ENCODE measurements around the gene THAP8. TPM values are rescaled to one million over a fixed set of nuclear protein-coding genes. Genes with fewer than 3 reads are reported as not detected.
"Not testable (repeated sequence)": the region's sequence is repeated elsewhere in the genome, so short reads cannot be mapped to it uniquely, and the experiment has no call there.

THAP8 gene
- total and polyA plus RNA-seq, 4 donors: 1.8 to 4.1 (median 3.3) TPM

GRCh38 chr19:36079389-36079945 lies 25.4 kb upstream of the THAP8 start:
- DNase-seq: no peak
- H3K36me3 ChIP-seq (ENCODE audit: control insufficient read depth in 1 of 2, insufficient read depth in 2 of 2, low read length in 1 of 2): no peaks in the 10 kb centered on the region
- no peak for ATAC-seq (ENCODE audit: low FRiP score)
- H3K9me3 ChIP-seq (ENCODE audit: control insufficient read depth, low read length): no peaks in the 10 kb centered on the region
- no peaks in the 10 kb centered on the region for H3K4me1 ChIP-seq (ENCODE audit: control insufficient read depth in 1 of 2, insufficient read depth in 2 of 2, low read length in 2 of 2)
- no peak overlapping the region for H3K27ac ChIP-seq (ENCODE audit: low read depth in 1 of 2, low read length in 2 of 2)
- intact Hi-C loops (cut with DNase I): no loop called here
- H3K4me3 ChIP-seq (ENCODE audit: low read length in 2 of 2): no peak overlapping the region
- H3K27me3 ChIP-seq (ENCODE audit: control insufficient read depth in 1 of 2, insufficient read depth in 2 of 2, low read length in 1 of 2): no peaks in the 10 kb centered on the region
- 92% methylated on average over 3 of the region's 3 CpGs for WGBS, 2 donors

GRCh38 chr19:36073121-36073876 lies 19.2 kb upstream of the THAP8 start:
- ATAC-seq (ENCODE audit: low FRiP score) (no peak), DNase-seq (no peak)
- no peaks in the 10 kb centered on the region for H3K36me3 ChIP-seq (ENCODE audit: control insufficient read depth in 1 of 2, insufficient read depth in 2 of 2, low read length in 1 of 2)
- intact Hi-C loops (cut with DNase I): no loop called here
- no peak overlapping the region for H3K27ac ChIP-seq (ENCODE audit: low read depth in 1 of 2, low read length in 2 of 2)
- no peak overlapping the region for H3K4me3 ChIP-seq (ENCODE audit: low read length in 2 of 2)
- H3K4me1 ChIP-seq (ENCODE audit: control insufficient read depth in 1 of 2, insufficient read depth in 2 of 2, low read length in 2 of 2): no peaks in the 10 kb centered on the region
- H3K27me3 ChIP-seq (ENCODE audit: control insufficient read depth in 1 of 2, insufficient read depth in 2 of 2, low read length in 1 of 2): no peaks in the 10 kb centered on the region
- WGBS, 2 donors: 85% methylated on average over 10 of the region's 10 CpGs
- no peaks in the 10 kb centered on the region for H3K9me3 ChIP-seq (ENCODE audit: control insufficient read depth, low read length)

DNA sequence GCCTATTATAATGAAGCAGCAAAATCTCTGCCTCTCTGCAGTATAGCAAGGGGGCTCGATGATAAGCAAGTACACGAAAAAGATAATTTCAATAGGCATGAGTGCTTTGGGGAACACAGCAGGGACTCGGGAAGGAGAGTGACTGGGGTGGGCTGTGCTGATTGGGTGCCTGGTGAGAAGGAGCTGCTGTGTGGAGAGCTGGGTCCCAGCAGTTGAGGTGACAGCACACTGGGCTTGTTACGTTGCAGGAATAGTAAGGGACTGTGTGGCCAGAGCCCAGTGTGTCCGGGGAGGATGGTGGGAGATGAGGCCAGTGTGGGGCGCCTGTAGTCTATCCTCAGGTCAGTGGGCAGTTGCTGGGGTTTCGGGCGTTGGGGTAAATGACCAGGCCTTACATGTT lies 18.0 kb upstream of the THAP8 start:
- H3K27ac ChIP-seq (ENCODE audit: low read depth in 1 of 2, low read length in 2 of 2): no peak overlapping the region
- ATAC-seq (ENCODE audit: low FRiP score): no peak
- intact Hi-C loops (cut with DNase I): no loop called here
- no peaks in the 10 kb centered on the region for H3K27me3 ChIP-seq (ENCODE audit: control insufficient read depth in 1 of 2, insufficient read depth in 2 of 2, low read length in 1 of 2)
- WGBS, 2 donors: 87 to 96% methylated on average over 8 of the region's 8 CpGs
- no peak overlapping the region for H3K4me3 ChIP-seq (ENCODE audit: low read length in 2 of 2)
- no peak for DNase-seq
- H3K36me3 ChIP-seq (ENCODE audit: control insufficient read depth in 1 of 2, insufficient read depth in 2 of 2, low read length in 1 of 2): no peaks in the 10 kb centered on the region
- H3K4me1 ChIP-seq (ENCODE audit: control insufficient read depth in 1 of 2, insufficient read depth in 2 of 2, low read length in 2 of 2): no peaks in the 10 kb centered on the region
- H3K9me3 ChIP-seq (ENCODE audit: control insufficient read depth, low read length): no peaks in the 10 kb centered on the region

GRCh38 chr19:36068810-36069499 lies 14.9 kb upstream of the THAP8 start:
- H3K27me3 ChIP-seq (ENCODE audit: control insufficient read depth in 1 of 2, insufficient read depth in 2 of 2, low read length in 1 of 2); H3K4me3 ChIP-seq (ENCODE audit: low read length in 2 of 2); H3K36me3 ChIP-seq (ENCODE audit: control insufficient read depth in 1 of 2, insufficient read depth in 2 of 2, low read length in 1 of 2); H3K9me3 ChIP-seq (ENCODE audit: control insufficient read depth, low read length); H3K27ac ChIP-seq (ENCODE audit: low read depth in 1 of 2, low read length in 2 of 2); ATAC-seq (ENCODE audit: low FRiP score); H3K4me1 ChIP-seq (ENCODE audit: control insufficient read depth in 1 of 2, insufficient read depth in 2 of 2, low read length in 2 of 2); intact Hi-C loops (cut with DNase I); DNase-seq: not testable (repeated sequence)
- 97% methylated on average over 16 to 54 of the region's 57 CpGs for WGBS, 2 donors

DNA sequence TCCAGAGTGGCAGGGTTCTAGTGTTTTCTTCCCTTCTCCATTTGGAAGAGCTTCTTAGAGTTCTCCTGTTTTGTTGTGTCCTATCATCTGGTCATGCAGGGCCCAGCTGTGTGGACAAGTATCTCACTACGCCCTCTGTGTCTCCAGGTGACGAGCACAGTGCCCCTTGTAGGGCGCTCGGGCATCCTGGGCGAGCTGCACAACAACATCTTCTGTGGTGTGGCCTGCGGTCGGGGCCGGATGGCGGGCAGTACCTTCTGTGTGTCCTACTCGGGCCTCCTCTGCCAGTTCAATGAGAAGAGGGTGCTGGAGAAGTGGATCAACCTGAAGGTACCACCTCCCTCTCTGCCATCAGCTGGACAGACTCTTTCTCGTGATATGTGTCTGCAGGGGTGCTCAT lies 13.6 kb upstream of the THAP8 start:
- H3K36me3 ChIP-seq (ENCODE audit: control insufficient read depth in 1 of 2, insufficient read depth in 2 of 2, low read length in 1 of 2): no peaks in the 10 kb centered on the region
- no peak for DNase-seq
- 91 to 98% methylated on average over 11 of the region's 11 CpGs for WGBS, 2 donors
- H3K4me3 ChIP-seq (ENCODE audit: low read length in 2 of 2): no peak overlapping the region
- H3K27ac ChIP-seq (ENCODE audit: low read depth in 1 of 2, low read length in 2 of 2): no peak overlapping the region
- no peaks in the 10 kb centered on the region for H3K27me3 ChIP-seq (ENCODE audit: control insufficient read depth in 1 of 2, insufficient read depth in 2 of 2, low read length in 1 of 2)
- H3K4me1 ChIP-seq (ENCODE audit: control insufficient read depth in 1 of 2, insufficient read depth in 2 of 2, low read length in 2 of 2): no peaks in the 10 kb centered on the region
- ATAC-seq (ENCODE audit: low FRiP score): no peak
- intact Hi-C loops (cut with DNase I): no loop called here
- no peaks in the 10 kb centered on the region for H3K9me3 ChIP-seq (ENCODE audit: control insufficient read depth, low read length)

- DNase-seq (no peak), ATAC-seq (ENCODE audit: low FRiP score) (no peak)
- Histone ChIP-seq H3K9me3 (ENCODE audit: control insufficient read depth, low read length) (no peaks in the 10 kb centered on the region), H3K4me3 (ENCODE audit: low read length in 2 of 2) (no peak overlapping the region), H3K36me3 (ENCODE audit: control insufficient read depth in 1 of 2, insufficient read depth in 2 of 2, low read length in 1 of 2) (no peaks in the 10 kb centered on the region), H3K27ac (ENCODE audit: low read depth in 1 of 2, low read length in 2 of 2) (no peak overlapping the region), H3K27me3 (ENCODE audit: control insufficient read depth in 1 of 2, insufficient read depth in 2 of 2, low read length in 1 of 2) (no peaks in the 10 kb centered on the region), H3K4me1 (ENCODE audit: control insufficient read depth in 1 of 2, insufficient read depth in 2 of 2, low read length in 2 of 2) (no peaks in the 10 kb centered on the region)
- intact Hi-C loops (cut with DNase I): no loop called here
- 95 to 96% methylated on average over 8 of the region's 8 CpGs for WGBS, 2 donors
These were observed 10.7 kb upstream of the THAP8 start for GRCh38 chr19:36064826-36065225.

- peak in 1 of 2 donors; percentile 39 for DNase-seq
- Histone ChIP-seq H3K27ac (ENCODE audit: low read depth in 1 of 2, low read length in 2 of 2) (no peak overlapping the region), H3K27me3 (ENCODE audit: control insufficient read depth in 1 of 2, insufficient read depth in 2 of 2, low read length in 1 of 2) (no peaks in the 10 kb centered on the region), H3K4me1 (ENCODE audit: control insufficient read depth in 1 of 2, insufficient read depth in 2 of 2, low read length in 2 of 2) (no peaks in the 10 kb centered on the region), H3K36me3 (ENCODE audit: control insufficient read depth in 1 of 2, insufficient read depth in 2 of 2, low read length in 1 of 2) (no peaks in the 10 kb centered on the region), H3K9me3 (ENCODE audit: control insufficient read depth, low read length) (no peaks in the 10 kb centered on the region), H3K4me3 (ENCODE audit: low read length in 2 of 2) (no peak overlapping the region)
- WGBS, 2 donors: 88 to 90% methylated on average over 2 of the region's 2 CpGs
- no peak for ATAC-seq (ENCODE audit: low FRiP score)
- intact Hi-C loops (cut with DNase I): no loop called here
These were observed 7.3 kb upstream of the THAP8 start for GRCh38 chr19:36061367-36061766.

DNA sequence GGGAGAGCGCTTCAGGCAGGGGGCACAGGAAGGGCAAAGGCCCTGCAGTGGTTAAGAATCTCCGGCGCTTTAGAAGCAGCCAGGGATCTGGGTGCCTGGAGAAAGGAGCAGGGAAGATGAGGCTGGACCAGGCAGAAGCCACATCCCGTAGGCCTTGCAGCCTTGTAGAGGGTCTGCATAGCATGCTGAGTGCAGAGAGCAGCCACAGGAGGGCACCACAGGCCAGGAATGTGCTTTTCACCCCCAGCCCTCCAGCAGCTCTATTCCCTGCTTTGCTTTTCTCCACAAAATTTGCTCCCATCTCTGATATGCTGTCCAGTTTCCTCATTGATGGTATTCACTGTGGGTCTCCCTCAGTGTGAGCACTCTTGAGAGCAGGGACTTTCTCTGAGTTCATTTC lies 6.3 kb upstream of the THAP8 start:
- ATAC-seq (ENCODE audit: low FRiP score) (no peak), DNase-seq (no peak)
- intact Hi-C loops (cut with DNase I): no loop called here
- H3K4me3 ChIP-seq (ENCODE audit: low read length in 2 of 2): no peak overlapping the region
- H3K4me1 ChIP-seq (ENCODE audit: control insufficient read depth in 1 of 2, insufficient read depth in 2 of 2, low read length in 2 of 2): no peaks in the 10 kb centered on the region
- H3K27ac ChIP-seq (ENCODE audit: low read depth in 1 of 2, low read length in 2 of 2): no peak overlapping the region
- H3K36me3 ChIP-seq (ENCODE audit: control insufficient read depth in 1 of 2, insufficient read depth in 2 of 2, low read length in 1 of 2): no peaks in the 10 kb centered on the region
- WGBS, 2 donors: 72 to 79% methylated on average over 4 of the region's 4 CpGs
- no peaks in the 10 kb centered on the region for H3K27me3 ChIP-seq (ENCODE audit: control insufficient read depth in 1 of 2, insufficient read depth in 2 of 2, low read length in 1 of 2)
- no peaks in the 10 kb centered on the region for H3K9me3 ChIP-seq (ENCODE audit: control insufficient read depth, low read length)

All from aorta (tissue), 5 donors.